ENCODE results near the gene C1orf50. TPM values are rescaled to one million over a fixed set of nuclear protein-coding genes. Genes with fewer than 3 reads are reported as not detected.

Gene C1orf50
- total RNA-seq, 1 experiment from 2014 or later = 5.1 TPM

GRCh38 chr1:42774928-42775526, 8.0 kb downstream of the C1orf50 start (continued):
- TF ChIP-seq CDX4 (CRISPR knock-in tag; IDR thresholded peaks at IDR 0.05; ENCODE audit: borderline replicate concordance) = no peak
- no peak for TF ChIP-seq ZBTB43 (CRISPR knock-in tag; IDR thresholded peaks at IDR 0.05)
- no peak for TF ChIP-seq FOXP1 (CRISPR knock-in tag; IDR thresholded peaks at IDR 0.05; ENCODE audit: borderline replicate concordance)
- TF ChIP-seq CREB1 (CRISPR knock-in tag; IDR thresholded peaks at IDR 0.05) = no peak

- CTCF ChIA-PET = interaction anchor here (1.0 kb wide), 1 partner anchor 297 kb away, joined by 9 read pairs; no protein-coding TSS in a partner anchor
Observed at GRCh38 chr1:42776502-42776901, 9.5 kb downstream of the C1orf50 start.

GRCh38 chr1:42777852-42778251, 10.8 kb downstream of the C1orf50 start:
- ATAC-seq = peak; percentile 84
- POLR2A ChIA-PET = no interaction called here
- peaks cover 4% of the 10 kb centered on the region; the same call in 1 of the 2 replicates for H3K4me1 Mint-ChIP-seq
- H3K4me3 Mint-ChIP-seq = no peak overlapping the region
- CTCF ChIA-PET = interaction anchor here (0.7 to 1.5 kb wide), 8 partner anchors 11 to 296 kb away, joined by 3 to 9 read pairs (median 7); partner anchors contain the start of genes C1orf50, ERMAP, P3H1 and SVBP
- TF ChIP-seq CTCF (IDR thresholded peaks at IDR 0.05) = peak; percentile 32
- TF ChIP-seq AFF4 (CRISPR knock-in tag; IDR thresholded peaks at IDR 0.05; ENCODE audit: borderline replicate concordance) = no peak
- H3K27ac Mint-ChIP-seq = no peak overlapping the region
- H3K27me3 Mint-ChIP-seq (ENCODE audit: low read depth) = no peaks in the 10 kb centered on the region
- DNase-seq (ENCODE audit: low spot score) = peak; percentile 63
- H3K36me3 Mint-ChIP-seq = peaks cover 56% of the 10 kb centered on the region
- H3K9me3 Mint-ChIP-seq = peaks cover 4% of the 10 kb centered on the region; the same call in 1 of the 2 replicates

More at GRCh38 chr1:42776502-42776901, 9.5 kb downstream of the C1orf50 start:
- Mint-ChIP-seq H3K4me3 (no peak overlapping the region), H3K27ac (no peak overlapping the region), H3K27me3 (ENCODE audit: low read depth) (no peaks in the 10 kb centered on the region), H3K4me1 (peaks cover 10% of the 10 kb centered on the region), H3K9me3 (peaks cover 4% of the 10 kb centered on the region; the same call in 1 of the 2 replicates), H3K36me3 (peaks cover 54% of the 10 kb centered on the region)
- TF ChIP-seq, protein P1, sequence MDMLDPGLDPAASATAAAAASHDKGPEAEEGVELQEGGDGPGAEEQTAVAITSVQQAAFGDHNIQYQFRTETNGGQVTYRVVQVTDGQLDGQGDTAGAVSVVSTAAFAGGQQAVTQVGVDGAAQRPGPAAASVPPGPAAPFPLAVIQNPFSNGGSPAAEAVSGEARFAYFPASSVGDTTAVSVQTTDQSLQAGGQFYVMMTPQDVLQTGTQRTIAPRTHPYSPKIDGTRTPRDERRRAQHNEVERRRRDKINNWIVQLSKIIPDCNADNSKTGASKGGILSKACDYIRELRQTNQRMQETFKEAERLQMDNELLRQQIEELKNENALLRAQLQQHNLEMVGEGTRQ (CRISPR knock-in tag; IDR thresholded peaks at IDR 0.05) = no peak
- no peak for TF ChIP-seq ZSCAN18 (CRISPR knock-in tag; IDR thresholded peaks at IDR 0.05)
- TF ChIP-seq ZNF121 (CRISPR knock-in tag; IDR thresholded peaks at IDR 0.05) = no peak
- DNase-seq (ENCODE audit: low spot score) (no peak), ATAC-seq (no peak)
- POLR2A ChIA-PET = no interaction called here
